Measurements from ENCODE around the gene CELSR2. TPM values are rescaled to one million over a fixed set of nuclear protein-coding genes. Genes with fewer than 3 reads are reported as not detected.
A peak's percentile ranks its signal among the peaks of the same experiment; 100 is the strongest.
"Not testable (repeated sequence)": the region's sequence is repeated elsewhere in the genome, so short reads cannot be mapped to it uniquely, and the experiment has no call there.

CELSR2 gene, protein sequence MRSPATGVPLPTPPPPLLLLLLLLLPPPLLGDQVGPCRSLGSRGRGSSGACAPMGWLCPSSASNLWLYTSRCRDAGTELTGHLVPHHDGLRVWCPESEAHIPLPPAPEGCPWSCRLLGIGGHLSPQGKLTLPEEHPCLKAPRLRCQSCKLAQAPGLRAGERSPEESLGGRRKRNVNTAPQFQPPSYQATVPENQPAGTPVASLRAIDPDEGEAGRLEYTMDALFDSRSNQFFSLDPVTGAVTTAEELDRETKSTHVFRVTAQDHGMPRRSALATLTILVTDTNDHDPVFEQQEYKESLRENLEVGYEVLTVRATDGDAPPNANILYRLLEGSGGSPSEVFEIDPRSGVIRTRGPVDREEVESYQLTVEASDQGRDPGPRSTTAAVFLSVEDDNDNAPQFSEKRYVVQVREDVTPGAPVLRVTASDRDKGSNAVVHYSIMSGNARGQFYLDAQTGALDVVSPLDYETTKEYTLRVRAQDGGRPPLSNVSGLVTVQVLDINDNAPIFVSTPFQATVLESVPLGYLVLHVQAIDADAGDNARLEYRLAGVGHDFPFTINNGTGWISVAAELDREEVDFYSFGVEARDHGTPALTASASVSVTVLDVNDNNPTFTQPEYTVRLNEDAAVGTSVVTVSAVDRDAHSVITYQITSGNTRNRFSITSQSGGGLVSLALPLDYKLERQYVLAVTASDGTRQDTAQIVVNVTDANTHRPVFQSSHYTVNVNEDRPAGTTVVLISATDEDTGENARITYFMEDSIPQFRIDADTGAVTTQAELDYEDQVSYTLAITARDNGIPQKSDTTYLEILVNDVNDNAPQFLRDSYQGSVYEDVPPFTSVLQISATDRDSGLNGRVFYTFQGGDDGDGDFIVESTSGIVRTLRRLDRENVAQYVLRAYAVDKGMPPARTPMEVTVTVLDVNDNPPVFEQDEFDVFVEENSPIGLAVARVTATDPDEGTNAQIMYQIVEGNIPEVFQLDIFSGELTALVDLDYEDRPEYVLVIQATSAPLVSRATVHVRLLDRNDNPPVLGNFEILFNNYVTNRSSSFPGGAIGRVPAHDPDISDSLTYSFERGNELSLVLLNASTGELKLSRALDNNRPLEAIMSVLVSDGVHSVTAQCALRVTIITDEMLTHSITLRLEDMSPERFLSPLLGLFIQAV (N-terminal part only)
- 20.9 TPM for total RNA-seq

DNA sequence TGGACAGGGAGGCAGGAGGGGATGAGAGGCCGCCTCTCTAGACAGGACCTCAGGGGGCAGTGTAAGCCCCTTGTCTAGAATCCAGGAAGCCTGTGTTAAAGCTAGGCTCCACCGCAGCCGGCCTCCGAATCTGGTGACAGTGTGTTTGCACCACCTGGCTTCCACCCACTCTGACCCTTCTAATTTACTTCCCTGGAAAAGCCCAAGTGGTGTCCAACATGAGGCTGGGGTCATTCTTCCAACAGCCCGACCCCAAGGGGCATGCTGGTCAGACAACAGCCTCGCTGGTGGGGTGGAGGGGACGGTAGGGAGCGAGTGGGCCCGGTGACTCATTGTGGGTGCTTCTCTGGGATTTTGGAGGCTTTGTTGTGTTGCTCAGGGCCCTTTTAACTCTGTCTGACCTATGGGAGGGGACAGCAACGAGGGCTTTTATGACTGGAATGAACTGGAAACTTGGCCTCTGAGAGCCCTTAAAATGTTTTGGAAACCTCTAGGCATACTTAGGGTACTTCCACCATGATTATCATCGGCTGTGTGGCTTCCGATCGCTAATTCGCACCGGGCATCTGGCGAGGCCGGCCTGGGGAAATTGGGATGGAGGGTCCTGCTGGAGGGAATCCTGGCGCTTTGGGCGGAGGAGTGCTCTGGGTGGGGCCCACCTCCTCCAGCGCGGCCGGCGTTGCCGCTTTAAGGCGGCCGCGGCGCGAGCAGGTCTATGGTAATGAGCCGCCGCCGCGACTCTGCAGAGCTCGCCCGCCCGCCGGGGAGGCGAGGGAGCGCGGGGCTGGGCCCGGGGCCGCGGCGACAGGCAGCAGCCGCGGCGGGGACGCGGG, at the start of gene CELSR2:
Gene CELSR2 (plus strand): TSS at position 743 of the 833 bp plus-strand sequence. CDS start 541 bp downstream, outside the sequence.
- no peak for DNase-seq (ENCODE audit: low spot score)

- DNase-seq (ENCODE audit: low spot score), result no peak
Observed at GRCh38 chr1:109199710-109200109, 49.6 kb upstream of the CELSR2 start.

GRCh38 chr1:109201123-109201703, 48.1 kb upstream of the CELSR2 start:
- DNase-seq (ENCODE audit: low spot score), result peak; percentile 23

DNA sequence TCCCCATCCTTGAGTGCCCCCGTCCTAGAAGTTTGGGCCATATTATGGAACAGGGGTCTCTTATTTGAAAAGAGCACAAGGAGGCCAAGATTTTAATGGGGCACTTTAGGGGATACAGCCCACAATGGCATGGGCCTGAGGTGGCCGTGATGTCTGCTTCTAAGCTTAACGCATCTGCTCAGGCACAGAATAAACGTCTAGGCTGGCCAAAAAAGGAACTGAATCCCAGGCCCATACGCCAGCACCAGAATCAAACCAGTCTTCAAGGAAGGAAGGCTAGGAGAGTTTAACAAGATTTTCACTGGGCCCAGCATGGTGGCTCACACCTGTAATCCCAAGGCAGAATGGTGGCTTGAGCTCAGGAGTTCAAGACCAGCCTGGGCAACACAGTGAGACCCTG, 44.9 kb upstream of the CELSR2 start:
- DNase-seq (ENCODE audit: low spot score), result no peak

DNA sequence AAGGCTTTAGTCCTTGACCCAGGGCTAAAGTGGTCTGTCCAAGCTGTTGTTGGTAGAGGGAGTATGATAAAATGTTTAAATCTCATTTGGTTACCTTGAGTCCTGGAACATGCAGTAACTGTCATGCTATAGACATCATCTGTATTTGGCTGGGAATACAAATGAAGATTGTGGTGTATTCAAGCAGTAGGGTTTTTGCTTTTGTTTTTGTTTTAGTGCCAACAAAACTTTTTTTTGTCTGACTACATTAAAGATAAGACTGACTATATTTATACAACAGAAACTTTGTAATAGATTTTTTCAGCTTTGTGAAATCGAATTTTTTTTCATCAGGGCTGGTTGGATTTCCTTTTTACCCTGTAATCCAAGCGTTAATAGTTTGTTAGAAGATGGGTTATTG, 43.0 kb upstream of the CELSR2 start:
- DNase-seq (ENCODE audit: low spot score), result no peak

DNA sequence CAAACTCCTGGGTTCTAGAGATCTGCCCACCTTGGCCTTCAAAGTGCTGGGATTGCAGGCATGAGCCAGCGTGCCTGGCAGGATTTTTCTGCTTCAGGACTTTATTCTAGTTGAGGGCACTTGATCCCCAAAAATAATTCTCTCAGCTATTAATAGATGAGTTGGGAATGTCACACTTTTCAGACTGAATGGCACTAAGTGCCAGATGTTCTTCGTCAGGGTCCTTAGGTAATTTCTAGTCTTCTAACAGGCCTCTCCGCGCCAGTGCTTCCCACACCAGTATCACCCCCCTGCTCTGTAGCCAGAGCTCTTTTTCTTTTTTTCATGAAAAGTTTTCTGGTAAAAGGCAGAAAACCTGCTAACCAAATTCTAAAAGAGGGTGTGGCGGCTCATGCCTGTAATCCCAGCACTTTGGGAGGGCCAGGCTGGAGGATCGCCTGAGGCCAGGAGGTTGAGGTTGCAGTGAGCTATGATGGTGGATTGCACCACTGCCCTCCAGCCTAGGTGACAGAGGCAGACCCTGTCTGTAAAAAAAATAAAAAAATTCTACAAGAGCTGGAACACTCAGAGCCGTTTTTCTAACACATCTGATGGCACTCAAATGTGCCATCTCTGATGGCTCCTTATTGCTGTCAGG, 41.8 kb upstream of the CELSR2 start:
- DNase-seq (ENCODE audit: low spot score), result no peak

DNA sequence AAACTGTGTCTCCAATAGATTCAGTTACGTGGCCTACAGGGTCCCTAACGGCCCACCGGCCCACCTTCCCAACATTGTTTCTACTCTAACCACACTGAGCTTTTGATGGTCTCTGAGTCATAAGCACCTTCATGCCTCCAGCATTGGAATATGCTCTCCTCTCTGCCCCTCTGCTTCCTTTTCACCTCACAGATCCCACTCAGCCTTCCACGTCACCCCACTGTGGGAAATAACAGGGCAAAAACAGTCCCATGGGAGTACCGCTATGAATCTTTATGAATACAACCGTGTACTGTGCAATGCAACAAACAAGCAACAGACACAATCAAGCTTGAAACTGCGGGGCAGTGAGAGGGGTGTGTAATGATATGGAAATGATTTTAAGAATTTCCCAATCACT, 40.9 kb upstream of the CELSR2 start:
- no peak for DNase-seq (ENCODE audit: low spot score)

- DNase-seq (ENCODE audit: low spot score), result no peak
Observed at GRCh38 chr1:109208836-109209463, 40.4 kb upstream of the CELSR2 start.

DNA sequence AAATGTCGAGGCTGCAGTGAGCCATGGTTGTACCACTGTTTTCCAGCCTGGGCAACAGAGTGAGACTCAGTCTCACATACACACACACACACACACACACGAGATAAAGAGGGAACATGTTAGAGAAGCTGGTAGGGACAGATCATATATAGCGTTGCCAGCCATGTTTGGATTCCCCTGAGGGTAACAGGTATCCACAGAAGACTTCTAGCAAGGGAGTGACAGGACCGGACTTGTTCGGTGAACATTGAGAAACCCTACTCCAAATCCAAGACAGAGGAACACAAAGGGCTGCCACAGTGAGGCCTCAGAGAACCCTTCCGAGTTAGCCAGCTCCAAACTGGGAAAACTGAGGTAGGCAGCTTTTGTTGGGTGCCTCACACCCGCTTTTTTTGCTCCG, 39.3 kb upstream of the CELSR2 start:
- no peak for DNase-seq (ENCODE audit: low spot score)

DNA sequence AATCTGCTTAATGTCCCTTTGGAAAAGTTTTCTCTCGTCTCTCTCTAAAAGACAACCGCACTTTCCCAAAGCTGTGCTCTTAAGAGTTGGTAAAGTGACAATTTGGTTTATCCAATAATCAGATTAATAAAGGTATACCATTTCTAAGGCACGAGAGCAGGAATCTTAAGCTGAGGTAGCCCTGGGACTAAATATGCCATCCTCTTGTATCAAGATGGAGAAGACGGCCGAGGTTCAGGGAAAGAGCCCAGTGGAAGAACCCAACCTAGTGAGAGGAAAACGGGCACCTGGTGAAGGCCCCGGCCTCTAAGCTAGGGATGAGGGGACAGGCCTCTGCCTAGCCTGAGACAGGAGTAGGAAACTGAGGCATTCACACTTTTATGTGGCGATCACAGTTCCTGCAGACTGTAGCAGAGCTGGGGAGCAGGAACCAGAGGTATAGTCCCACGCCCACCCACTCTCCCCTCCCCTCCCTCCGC, 36.0 kb upstream of the CELSR2 start:
- DNase-seq (ENCODE audit: low spot score), result no peak

- peak; percentile 88 for DNase-seq (ENCODE audit: low spot score)
Observed at GRCh38 chr1:109213824-109214693, 35.3 kb upstream of the CELSR2 start, which contains the start of gene SARS1. TSS of gene SARS1 (plus strand) at chr1:109213918. CDS start at chr1:109213993, 75 bp downstream.

GRCh38 chr1:109214695-109215623, 34.4 kb upstream of the CELSR2 start:
- DNase-seq (ENCODE audit: low spot score), result no peak

DNA sequence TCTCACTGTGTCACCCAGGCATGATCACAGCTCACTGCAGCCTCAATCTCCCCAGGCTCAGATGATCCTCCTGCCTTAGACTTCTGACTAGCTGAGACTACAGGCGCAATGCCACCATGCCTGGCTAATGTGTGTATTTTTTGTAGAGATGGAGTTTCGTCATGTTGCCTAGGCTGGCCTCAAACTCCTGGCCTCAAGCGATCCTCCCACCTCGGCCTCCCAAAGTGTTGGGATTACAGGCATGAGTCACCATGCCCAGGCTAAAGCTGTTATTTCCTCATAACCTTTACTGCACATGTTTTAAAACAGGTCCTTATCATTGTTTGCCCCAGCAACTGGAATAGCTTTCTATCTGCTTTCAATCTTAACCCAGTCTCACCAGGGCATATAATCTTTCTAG, 32.7 kb upstream of the CELSR2 start:
- no peak for DNase-seq (ENCODE audit: low spot score)

DNA sequence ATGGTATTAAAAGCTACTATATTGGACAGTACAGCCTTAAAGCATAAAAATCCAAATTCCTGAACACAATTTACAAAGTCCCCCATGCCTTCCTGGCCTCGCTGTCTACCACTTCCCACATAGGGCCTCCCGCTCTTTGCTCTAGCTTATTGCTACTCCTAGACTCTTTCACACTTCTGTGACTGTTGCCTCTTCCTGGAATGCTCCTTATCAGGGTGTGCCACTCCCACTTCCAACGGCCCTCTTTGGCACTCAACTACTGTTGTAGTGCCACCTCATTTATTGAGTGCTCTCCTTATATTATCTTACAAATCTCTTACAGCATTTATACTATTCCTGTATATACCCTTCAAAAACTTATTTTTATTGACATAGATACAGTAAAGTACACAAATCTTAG, 30.8 kb upstream of the CELSR2 start:
- peak; percentile 22 for DNase-seq (ENCODE audit: low spot score)

DNA sequence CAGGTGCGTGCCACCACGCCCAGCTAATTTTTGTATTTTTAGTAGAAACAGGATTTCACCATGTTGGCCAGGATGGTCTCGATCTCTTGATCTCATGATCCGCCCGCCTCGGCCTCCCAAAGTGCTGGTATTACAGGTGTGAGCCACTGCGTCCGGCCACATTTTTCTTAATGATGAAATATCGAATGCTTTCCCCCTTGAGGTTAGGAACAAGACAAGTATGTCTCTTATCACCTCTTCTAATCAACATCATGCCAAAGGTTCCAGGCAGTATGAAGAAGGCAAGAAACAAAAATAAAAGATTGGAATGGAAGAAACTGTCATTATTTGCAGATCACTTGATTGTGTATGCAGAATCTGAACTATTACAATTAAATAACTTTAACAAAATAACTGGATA, 28.1 kb upstream of the CELSR2 start:
- not testable (repeated sequence) for DNase-seq (ENCODE audit: low spot score)

GRCh38 chr1:109225308-109225707, 24.0 kb upstream of the CELSR2 start:
- no peak for DNase-seq (ENCODE audit: low spot score)

DNA sequence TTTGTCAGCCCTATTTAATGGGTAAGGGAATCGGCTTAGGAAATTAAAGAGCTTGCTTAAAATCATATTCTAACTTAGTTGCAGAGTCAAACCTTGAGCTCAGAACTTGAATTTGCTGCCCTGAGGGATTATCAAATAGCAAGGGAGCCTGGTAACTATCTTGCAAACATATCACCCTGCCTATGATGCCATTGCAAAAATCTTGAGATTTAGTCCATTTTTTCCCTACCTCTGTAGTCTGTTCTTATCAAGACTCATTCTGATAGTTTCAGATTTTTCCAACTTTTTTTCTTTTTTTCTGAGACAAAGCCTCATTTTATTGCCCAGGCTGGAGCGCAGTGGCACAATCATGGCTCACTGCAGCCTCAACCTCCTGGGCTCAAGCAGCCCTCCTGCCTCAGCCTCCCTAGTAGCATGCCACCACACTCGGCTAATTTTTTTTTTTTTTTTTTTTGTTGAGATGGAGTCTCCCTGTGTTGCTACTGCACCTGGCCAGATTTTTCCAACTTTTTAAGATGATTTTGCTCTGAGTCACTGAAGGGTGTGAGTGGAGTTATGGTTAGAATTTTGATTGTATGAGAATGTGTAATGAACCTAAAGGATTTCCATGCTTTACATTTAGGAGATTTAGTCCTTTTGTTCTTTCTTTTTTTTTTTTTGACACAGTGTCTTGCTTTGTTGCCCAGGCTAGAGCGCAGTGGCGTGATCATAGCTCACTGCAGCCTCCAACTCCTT, 23.5 kb upstream of the CELSR2 start:
- DNase-seq (ENCODE audit: low spot score), result no peak
